ENCODE results near the gene HMCN1.

HMCN1 gene

DNA sequence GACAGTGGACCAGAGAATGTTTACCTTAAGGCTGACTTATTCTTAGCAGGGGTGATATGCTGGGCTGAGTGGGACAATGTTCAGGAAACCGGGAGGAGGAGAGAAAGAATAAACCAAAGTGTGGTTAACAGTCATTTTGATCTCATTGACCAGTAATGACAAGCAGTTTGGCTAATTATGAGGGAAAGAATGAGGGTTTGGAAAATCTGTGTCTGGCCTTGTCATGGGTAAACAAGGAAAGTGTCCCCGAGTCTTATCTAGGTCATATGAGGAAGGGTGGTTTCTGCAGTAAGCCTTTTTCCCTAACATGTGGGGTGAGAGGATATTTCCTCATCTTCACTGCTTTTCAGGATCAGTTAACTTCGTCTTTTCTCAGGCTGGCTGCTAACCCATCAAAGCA lies 485.9 kb downstream of the HMCN1 start:
- TF ChIP-seq, protein P1, sequence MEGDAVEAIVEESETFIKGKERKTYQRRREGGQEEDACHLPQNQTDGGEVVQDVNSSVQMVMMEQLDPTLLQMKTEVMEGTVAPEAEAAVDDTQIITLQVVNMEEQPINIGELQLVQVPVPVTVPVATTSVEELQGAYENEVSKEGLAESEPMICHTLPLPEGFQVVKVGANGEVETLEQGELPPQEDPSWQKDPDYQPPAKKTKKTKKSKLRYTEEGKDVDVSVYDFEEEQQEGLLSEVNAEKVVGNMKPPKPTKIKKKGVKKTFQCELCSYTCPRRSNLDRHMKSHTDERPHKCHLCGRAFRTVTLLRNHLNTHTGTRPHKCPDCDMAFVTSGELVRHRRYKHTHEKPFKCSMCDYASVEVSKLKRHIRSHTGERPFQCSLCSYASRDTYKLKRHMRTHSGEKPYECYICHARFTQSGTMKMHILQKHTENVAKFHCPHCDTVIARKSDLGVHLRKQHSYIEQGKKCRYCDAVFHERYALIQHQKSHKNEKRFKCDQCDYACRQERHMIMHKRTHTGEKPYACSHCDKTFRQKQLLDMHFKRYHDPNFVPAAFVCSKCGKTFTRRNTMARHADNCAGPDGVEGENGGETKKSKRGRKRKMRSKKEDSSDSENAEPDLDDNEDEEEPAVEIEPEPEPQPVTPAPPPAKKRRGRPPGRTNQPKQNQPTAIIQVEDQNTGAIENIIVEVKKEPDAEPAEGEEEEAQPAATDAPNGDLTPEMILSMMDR (IDR thresholded peaks at IDR 0.05; ENCODE audit: control insufficient read depth, extremely low read depth, insufficient read depth): no peak
- DNase-seq (ENCODE audit: low read depth): no peak

DNA sequence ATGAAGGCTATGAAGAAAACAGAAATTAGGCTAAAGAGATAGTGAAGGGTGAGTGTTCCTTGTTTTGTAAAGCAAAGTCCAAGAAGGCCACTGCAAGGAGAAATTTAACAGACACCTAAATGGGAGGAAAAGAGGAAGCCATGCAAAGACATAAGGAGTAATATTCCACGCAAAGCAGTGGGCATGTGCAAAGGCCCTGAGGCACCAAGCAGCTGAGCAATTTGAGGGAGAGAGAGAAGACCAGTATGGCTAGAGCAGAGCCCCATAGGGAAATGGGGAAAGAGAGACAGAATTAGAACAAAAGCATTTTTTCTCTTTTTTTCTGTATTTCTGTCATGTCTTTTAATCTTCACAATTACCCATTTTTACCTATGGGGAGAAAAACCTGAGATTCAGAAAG lies 486.7 kb downstream of the HMCN1 start:
- TF ChIP-seq, protein P1 (IDR thresholded peaks at IDR 0.05; ENCODE audit: control insufficient read depth, extremely low read depth, insufficient read depth): no peak
- no peak for DNase-seq (ENCODE audit: low read depth)
- H3K4me3 ChIP-seq (ENCODE audit: low read depth, low read length): no peak overlapping the region

More for the DNA sequence above, 485.9 kb downstream of the HMCN1 start:
- no peak overlapping the region for H3K4me3 ChIP-seq (ENCODE audit: low read depth, low read length)

DNA sequence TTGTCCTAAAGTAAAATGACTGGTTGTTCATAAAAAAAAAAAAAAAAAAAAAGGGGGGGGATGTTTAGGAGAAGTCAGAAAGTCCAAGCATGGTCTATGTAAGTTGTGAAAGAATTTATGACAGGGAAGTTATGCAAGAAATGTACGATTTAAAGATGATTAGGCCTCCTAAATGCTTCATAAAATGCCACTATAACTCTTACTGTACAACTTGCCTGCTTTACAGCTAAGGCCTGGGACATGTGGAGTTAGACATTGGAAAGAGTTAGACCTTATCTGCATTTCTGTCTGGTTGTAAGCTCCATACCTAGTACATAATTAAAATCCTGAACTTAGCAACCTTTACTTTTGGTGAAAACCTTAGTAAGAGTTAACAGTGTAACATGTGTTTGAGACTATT lies 490.9 kb downstream of the HMCN1 start:
- no peak overlapping the region for H3K4me3 ChIP-seq (ENCODE audit: low read depth, low read length)
- TF ChIP-seq, protein P1 (IDR thresholded peaks at IDR 0.05; ENCODE audit: control insufficient read depth, extremely low read depth, insufficient read depth): no peak
- DNase-seq (ENCODE audit: low read depth): no peak

DNA sequence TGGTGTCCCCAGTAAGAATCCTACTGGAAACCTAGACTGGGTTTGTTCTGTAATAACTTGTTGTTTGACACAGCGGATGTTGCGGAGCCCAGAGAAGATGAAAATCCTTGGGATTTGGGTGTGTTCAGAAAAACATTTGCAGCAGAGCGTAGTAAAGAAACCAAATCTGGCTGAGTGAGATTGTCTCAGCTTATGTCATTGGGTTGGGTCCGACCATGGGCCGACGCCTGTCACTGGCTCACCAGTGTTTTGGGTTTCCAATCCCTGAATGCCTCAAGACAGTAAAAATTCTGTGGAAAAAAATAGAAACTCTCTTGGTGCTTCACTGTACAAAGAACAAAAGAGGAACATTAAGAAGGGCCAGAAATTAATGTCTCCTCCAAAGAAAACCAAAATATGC lies 494.6 kb downstream of the HMCN1 start:
- TF ChIP-seq, protein P1 (IDR thresholded peaks at IDR 0.05; ENCODE audit: control insufficient read depth, extremely low read depth, insufficient read depth): no peak
- no peak for DNase-seq (ENCODE audit: low read depth)
- H3K4me3 ChIP-seq (ENCODE audit: low read depth, low read length): no peak overlapping the region

DNA sequence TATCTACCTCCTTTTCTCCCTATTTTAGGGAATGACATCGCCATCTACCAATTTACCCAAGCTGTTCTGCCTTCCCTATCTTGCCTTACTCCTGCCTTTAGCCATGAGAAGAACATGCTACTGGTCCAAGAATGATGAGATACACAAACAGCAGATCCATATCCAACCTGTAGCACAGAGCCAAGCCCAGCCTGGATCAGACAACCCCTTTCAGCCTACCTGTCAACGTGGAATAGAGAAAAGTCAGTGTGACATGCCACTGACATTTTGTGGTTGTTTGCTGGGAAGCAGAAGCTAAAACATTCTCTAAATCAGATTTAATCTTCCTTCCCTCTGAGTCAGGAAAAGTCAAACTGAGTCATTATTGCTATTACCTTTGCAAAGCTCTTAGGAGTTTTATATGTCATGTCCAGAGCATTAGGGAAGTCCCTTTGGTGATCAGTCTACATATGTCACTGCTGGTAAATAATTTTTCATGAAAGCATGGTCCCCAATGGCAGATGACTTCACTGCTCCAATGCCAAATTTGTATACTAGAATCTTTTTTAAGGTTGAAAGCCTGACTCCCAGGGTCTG lies 497.8 kb downstream of the HMCN1 start:
- TF ChIP-seq, protein P1 (IDR thresholded peaks at IDR 0.05; ENCODE audit: control insufficient read depth, extremely low read depth, insufficient read depth): no peak
- no peak for DNase-seq (ENCODE audit: low read depth)
- no peak overlapping the region for H3K4me3 ChIP-seq (ENCODE audit: low read depth, low read length)

DNA sequence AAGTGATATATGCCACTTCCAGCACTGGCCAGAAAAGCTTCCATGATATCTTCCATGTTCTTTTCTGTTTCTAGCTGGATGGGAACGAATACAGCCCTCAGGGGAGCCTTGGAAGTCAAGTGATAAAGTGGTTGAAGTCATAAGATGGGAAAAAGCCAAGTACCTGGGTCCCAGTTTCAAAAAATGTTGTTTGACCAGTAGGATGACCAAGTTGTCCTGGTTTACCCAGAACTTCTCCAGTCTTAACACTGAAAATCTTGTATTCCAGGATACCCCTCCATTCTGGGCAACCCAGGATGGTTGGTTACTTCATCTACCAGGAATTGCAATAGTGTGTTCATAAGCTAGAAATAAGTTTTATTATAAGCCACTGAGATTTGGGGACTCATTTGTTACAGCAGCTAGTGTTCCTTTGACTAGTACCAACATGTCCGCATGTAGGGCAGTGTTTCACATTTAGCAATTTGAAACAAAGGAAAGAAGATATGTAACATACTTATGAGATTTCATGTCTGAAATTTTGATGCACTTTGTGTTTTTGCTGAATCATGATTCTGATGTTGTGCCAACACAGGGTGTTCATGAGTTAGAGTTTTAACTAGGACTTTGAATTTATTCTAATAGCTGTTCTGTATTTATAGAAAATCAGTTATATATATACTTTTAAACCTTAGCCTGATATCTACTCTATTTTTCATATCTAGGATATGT lies 500.9 kb downstream of the HMCN1 start:
- no peak for DNase-seq (ENCODE audit: low read depth)
- TF ChIP-seq, protein P1 (IDR thresholded peaks at IDR 0.05; ENCODE audit: control insufficient read depth, extremely low read depth, insufficient read depth): no peak
- H3K4me3 ChIP-seq (ENCODE audit: low read depth, low read length): no peak overlapping the region

DNA sequence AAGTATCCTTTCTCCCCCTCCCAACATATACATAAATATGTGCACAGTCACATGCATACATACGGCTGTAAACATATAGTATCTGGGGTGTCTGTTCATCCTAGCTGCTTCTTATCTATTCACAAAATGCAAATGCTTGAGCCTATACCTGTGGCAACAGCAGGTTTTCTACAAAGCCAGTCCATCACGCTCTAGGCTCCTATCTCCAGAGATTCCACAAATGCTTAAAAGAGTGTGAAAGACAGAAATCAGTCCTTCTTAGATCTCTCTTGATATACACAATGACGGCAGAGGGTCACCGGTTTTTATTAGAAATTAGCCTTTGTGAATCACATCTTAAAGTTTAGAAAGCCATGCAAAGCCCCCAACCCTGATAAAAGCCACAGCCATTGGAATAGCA lies 501.5 kb downstream of the HMCN1 start:
- H3K4me3 ChIP-seq (ENCODE audit: low read depth, low read length): no peak overlapping the region
- DNase-seq (ENCODE audit: low read depth): no peak
- TF ChIP-seq, protein P1 (IDR thresholded peaks at IDR 0.05; ENCODE audit: control insufficient read depth, extremely low read depth, insufficient read depth): no peak

Measured in LNCaP clone FGC (cell line).